Activated CD4-positive, CD25-positive, alpha-beta regulatory T cell treated with anti-CD3 and anti-CD28 coated beads, Interleukin-2, amount 50 U/mL, for 24 hours (primary cell): ENCODE measurements around the gene PXDN.
A peak's percentile ranks its signal among the peaks of the same experiment; 100 is the strongest.
"Not testable (repeated sequence)": the region's sequence is repeated elsewhere in the genome, so short reads cannot be mapped to it uniquely, and the experiment has no call there.

ENCODE experiments used
- ATAC-seq, 2 donors: fragments of 150-1000 bp; cut with Tn5 transposase; one replicate each; pipeline ENCODE4 v1.10.0; 2021; ENCODE audit warnings: mild to moderate bottlenecking in 1 of 2, moderate library complexity in 1 of 2

The PXDN gene, protein sequence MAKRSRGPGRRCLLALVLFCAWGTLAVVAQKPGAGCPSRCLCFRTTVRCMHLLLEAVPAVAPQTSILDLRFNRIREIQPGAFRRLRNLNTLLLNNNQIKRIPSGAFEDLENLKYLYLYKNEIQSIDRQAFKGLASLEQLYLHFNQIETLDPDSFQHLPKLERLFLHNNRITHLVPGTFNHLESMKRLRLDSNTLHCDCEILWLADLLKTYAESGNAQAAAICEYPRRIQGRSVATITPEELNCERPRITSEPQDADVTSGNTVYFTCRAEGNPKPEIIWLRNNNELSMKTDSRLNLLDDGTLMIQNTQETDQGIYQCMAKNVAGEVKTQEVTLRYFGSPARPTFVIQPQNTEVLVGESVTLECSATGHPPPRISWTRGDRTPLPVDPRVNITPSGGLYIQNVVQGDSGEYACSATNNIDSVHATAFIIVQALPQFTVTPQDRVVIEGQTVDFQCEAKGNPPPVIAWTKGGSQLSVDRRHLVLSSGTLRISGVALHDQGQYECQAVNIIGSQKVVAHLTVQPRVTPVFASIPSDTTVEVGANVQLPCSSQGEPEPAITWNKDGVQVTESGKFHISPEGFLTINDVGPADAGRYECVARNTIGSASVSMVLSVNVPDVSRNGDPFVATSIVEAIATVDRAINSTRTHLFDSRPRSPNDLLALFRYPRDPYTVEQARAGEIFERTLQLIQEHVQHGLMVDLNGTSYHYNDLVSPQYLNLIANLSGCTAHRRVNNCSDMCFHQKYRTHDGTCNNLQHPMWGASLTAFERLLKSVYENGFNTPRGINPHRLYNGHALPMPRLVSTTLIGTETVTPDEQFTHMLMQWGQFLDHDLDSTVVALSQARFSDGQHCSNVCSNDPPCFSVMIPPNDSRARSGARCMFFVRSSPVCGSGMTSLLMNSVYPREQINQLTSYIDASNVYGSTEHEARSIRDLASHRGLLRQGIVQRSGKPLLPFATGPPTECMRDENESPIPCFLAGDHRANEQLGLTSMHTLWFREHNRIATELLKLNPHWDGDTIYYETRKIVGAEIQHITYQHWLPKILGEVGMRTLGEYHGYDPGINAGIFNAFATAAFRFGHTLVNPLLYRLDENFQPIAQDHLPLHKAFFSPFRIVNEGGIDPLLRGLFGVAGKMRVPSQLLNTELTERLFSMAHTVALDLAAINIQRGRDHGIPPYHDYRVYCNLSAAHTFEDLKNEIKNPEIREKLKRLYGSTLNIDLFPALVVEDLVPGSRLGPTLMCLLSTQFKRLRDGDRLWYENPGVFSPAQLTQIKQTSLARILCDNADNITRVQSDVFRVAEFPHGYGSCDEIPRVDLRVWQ (N-terminal part only)

GRCh38 chr2:1744446-1745170 is at the start of gene PXDN:
TSS of gene PXDN (minus strand) at chr2:1744515. CDS start at chr2:1744455, 60 bp downstream.
- no peak for ATAC-seq

GRCh38 chr2:1793868-1794445 is 49.6 kb upstream of the PXDN start:
- no peak for ATAC-seq

GRCh38 chr2:1793001-1793867 is 48.9 kb upstream of the PXDN start:
- no peak for ATAC-seq

- ATAC-seq: no peak
These were observed 47.5 kb upstream of the PXDN start for GRCh38 chr2:1791685-1792435.

GRCh38 chr2:1791006-1791605 is 46.8 kb upstream of the PXDN start:
- ATAC-seq: no peak

GRCh38 chr2:1790473-1790872 is 46.2 kb upstream of the PXDN start:
- ATAC-seq: no peak

- ATAC-seq: no peak
These were observed 45.3 kb upstream of the PXDN start for GRCh38 chr2:1789610-1790009.

GRCh38 chr2:1788478-1788959 is 44.2 kb upstream of the PXDN start:
- no peak for ATAC-seq

DNA sequence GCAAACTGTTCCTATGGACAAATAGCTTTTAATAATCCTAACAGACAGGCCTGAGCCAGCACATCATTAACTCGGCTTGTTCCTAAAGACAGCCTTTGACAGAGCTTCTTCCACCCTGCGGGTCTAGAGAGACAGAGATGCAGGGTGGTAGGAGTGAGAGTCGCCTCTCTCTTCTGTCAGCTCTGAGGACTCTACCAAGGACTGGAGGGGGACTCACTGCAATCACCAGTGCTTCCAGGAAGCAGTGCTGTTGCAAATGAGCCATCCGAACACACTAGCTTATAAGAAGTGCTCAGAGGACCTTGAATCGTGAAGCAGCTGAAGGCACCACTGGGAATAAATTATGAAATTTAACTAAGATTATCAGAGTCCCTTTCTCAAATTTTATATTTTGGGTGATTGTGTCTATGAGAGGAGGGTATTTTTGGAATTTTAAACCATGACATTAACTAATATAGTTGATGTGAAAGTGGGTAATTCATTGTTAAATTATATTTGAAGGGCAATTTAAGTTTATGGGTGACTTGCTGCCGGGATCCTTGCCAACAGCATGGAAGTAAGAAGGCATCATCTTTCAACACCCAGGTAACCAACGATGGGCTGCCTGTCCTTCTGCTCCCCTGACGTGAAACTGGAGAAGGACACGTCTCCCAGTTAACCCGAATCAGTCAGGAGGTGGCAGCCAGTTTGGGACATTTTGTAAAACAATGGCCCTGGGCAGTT is 43.6 kb upstream of the PXDN start:
- ATAC-seq: no peak

DNA sequence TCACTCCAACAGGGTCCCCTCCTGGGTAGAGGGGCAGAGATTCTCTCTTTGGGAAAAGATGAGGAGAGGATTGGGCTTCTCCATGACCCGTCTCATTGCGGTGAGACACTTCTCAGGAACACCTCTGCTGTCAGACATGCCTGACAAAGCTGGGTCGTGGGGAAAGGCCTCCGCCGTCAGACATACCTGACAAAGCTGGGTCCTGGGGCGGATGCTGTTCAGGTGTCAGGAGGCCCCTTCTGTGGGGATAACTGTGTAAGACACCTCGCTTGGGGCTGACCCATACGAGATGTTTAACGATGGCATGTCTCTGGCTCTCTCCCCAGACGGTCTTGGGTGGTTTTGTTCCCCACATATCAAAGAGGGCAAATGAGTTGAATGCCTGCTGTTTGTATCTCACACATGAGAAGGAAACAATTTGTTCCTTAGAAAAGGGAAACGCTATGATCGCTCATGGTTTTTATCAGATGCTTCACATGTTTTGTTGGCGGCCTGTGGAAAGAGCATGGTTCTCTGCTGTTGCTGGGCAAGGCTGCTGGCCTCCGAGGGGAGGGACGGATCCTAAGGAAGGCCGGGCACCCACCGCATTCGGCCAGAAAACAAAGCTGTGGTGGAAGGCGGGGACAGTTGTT is 40.8 kb upstream of the PXDN start:
- ATAC-seq: no peak

DNA sequence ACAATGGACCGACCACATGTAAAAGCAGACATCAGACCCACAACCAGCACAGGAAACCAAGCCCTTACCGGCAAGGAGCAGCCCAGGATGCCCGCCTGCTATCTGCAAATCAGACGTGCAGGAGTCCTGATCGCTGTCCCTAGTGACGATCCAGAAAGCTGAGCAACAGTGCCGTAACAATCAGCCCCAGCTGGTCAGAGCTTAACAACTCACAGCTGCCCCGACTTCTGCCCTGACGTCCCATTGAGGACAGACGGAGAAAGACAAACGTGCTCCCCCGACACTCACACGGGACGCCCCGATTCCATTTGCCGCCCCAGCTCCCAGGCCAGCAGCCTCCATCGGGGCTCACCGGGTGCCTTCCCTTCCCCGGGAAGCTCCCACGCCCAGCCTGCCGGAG is 39.8 kb upstream of the PXDN start:
- ATAC-seq: no peak

GRCh38 chr2:1782514-1782913 is 38.2 kb upstream of the PXDN start:
- no peak for ATAC-seq

GRCh38 chr2:1781291-1782080 is 37.2 kb upstream of the PXDN start:
- peak in 1 of 2 donors; percentile 48 for ATAC-seq

GRCh38 chr2:1780693-1781092 is 36.4 kb upstream of the PXDN start:
- ATAC-seq: no peak

DNA sequence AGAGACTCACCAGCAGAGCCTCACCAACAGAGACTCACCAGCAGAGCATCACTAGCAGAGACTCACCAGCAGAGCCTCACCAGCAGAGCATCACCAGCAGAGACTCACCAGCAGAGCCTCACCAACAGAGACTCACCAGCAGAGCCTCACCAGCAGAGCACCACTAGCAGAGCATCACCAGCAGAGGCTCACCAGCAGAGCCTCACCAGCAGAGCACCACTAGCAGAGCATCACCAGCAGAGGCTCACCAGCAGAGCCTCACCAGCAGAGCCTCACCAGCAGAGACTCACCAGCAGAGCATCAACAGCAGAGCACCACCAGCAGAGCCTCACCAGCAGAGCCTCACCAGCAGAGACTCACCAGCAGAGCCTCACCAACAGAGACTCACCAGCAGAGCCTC is 35.7 kb upstream of the PXDN start:
- not testable (repeated sequence) for ATAC-seq

GRCh38 chr2:1778566-1778965 is 34.3 kb upstream of the PXDN start:
- ATAC-seq: no peak

DNA sequence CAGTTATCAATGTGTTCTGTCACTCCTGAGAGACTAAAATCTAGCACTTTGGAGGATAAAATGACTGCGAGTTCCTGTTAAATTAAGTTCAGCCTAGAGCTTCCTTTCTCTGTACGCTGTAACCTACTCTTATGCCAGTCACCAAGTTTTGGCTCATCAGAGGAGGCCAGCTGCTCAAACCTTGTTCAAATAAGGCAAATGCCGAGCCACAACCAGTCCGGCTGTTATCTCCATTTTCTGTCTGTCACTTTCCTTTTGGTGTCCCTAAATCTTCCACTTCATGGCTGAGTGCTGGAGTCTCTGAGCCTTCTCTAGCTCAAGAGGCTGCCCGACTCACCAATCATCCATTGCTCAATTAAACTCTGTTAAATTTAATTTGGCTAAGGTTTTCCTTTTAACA is 33.5 kb upstream of the PXDN start:
- ATAC-seq: no peak
